ENCODE results near the gene CPLX4.

DNA sequence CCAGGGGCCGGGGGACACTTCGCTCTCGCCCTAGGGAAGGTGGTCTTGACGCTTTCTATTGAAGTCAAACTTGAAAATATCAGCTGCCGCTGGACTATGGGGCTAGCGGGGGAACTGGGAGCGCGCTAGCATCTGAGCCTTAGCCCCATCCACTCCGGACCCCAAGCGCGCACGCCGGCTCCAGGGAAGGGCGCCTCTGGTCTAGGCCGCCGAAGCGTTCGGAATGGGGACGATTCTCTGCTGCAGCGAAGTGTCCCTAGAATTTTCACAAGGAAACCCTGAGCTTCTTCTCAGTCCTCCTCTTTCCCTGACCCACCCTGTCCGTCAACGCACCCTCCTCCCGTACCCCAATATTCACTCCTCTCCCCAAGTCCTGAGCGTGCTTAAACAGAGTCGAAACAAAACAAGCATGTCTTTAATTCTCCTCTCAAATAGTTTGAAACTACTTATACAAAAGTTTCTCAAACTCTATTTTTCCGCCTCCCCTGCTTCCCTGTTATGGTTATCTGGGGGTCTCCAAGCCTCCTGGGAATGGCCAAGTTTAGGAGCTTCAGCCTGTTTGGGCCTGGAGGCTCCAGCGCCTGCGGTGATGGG lies 50.2 kb downstream of the CPLX4 start:
- no peak for TF ChIP-seq EZH2 (IDR thresholded peaks at IDR 0.05; ENCODE audit: borderline replicate concordance, low read length)
- TF ChIP-seq, protein P1, sequence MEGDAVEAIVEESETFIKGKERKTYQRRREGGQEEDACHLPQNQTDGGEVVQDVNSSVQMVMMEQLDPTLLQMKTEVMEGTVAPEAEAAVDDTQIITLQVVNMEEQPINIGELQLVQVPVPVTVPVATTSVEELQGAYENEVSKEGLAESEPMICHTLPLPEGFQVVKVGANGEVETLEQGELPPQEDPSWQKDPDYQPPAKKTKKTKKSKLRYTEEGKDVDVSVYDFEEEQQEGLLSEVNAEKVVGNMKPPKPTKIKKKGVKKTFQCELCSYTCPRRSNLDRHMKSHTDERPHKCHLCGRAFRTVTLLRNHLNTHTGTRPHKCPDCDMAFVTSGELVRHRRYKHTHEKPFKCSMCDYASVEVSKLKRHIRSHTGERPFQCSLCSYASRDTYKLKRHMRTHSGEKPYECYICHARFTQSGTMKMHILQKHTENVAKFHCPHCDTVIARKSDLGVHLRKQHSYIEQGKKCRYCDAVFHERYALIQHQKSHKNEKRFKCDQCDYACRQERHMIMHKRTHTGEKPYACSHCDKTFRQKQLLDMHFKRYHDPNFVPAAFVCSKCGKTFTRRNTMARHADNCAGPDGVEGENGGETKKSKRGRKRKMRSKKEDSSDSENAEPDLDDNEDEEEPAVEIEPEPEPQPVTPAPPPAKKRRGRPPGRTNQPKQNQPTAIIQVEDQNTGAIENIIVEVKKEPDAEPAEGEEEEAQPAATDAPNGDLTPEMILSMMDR (IDR thresholded peaks at IDR 0.05; ENCODE audit: low read length) = no peak
